ENCODE measurements around the gene HOXC11.

The HOXC11 gene

GRCh38 chr12:53959314-53959713, 13.6 kb upstream of the HOXC11 start:
- no peak for DNase-seq

- no peak for DNase-seq
These were observed 12.5 kb upstream of the HOXC11 start for GRCh38 chr12:53960187-53961024.

GRCh38 chr12:53961025-53961761, 11.7 kb upstream of the HOXC11 start:
- no peak for DNase-seq

GRCh38 chr12:53963005-53963404, 9.9 kb upstream of the HOXC11 start:
- DNase-seq, result no peak

GRCh38 chr12:53963434-53964314, 9.3 kb upstream of the HOXC11 start:
- DNase-seq, result no peak

- no peak for DNase-seq
These were observed 8.6 kb upstream of the HOXC11 start for GRCh38 chr12:53964315-53964713.

- DNase-seq, result no peak
These were observed 7.4 kb upstream of the HOXC11 start for GRCh38 chr12:53965281-53966084.

GRCh38 chr12:53966085-53966384, 6.9 kb upstream of the HOXC11 start:
- no peak for DNase-seq

- no peak for DNase-seq
These were observed 6.4 kb upstream of the HOXC11 start for GRCh38 chr12:53966385-53967133.

GRCh38 chr12:53967421-53967925, 5.5 kb upstream of the HOXC11 start:
- no peak for DNase-seq

- DNase-seq, result no peak
These were observed 4.5 kb upstream of the HOXC11 start for GRCh38 chr12:53968214-53969127.

- DNase-seq, result no peak
These were observed 3.2 kb upstream of the HOXC11 start for GRCh38 chr12:53969588-53970259.

- DNase-seq, result no peak
These were observed 2.5 kb upstream of the HOXC11 start for GRCh38 chr12:53970451-53970850.

GRCh38 chr12:53971129-53971528, 1.8 kb upstream of the HOXC11 start:
- no peak for DNase-seq

- no peak for DNase-seq
These were observed 1.2 kb upstream of the HOXC11 start for GRCh38 chr12:53971686-53972085.

- no peak for DNase-seq
These were observed 699 bp upstream of the HOXC11 start for GRCh38 chr12:53972152-53972702.

GRCh38 chr12:53973236-53974042, 513 bp downstream of the HOXC11 start:
- DNase-seq, result no peak

Data from activated CD8-positive, alpha-beta memory T cell treated with anti-CD3 and anti-CD28 coated beads, Interleukin-2, amount 50 U/mL, for 48 hours (primary cell).